Measurements from ENCODE around the gene MYLIP.

DNA sequence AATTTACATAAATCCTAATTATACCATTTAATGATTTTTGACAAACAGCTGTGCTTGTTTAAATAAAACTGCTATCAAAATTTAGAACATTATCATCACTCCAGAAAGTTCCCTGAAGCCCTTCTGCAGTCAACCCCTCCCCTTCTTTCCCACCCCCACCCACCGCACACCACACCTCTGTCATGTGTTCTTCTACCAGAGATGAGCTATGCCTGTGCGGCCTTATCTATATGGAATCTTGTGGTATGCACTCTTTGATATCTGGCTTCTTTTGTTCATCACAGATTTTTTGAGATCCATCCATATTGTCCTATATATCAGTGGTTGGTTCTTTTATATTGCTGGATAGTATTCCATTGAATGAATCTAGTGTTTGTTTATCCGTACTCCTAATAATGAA, 7.2 kb downstream of the MYLIP start:
- TF ChIP-seq, protein P1, sequence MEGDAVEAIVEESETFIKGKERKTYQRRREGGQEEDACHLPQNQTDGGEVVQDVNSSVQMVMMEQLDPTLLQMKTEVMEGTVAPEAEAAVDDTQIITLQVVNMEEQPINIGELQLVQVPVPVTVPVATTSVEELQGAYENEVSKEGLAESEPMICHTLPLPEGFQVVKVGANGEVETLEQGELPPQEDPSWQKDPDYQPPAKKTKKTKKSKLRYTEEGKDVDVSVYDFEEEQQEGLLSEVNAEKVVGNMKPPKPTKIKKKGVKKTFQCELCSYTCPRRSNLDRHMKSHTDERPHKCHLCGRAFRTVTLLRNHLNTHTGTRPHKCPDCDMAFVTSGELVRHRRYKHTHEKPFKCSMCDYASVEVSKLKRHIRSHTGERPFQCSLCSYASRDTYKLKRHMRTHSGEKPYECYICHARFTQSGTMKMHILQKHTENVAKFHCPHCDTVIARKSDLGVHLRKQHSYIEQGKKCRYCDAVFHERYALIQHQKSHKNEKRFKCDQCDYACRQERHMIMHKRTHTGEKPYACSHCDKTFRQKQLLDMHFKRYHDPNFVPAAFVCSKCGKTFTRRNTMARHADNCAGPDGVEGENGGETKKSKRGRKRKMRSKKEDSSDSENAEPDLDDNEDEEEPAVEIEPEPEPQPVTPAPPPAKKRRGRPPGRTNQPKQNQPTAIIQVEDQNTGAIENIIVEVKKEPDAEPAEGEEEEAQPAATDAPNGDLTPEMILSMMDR (IDR thresholded peaks at IDR 0.05; ENCODE audit: low read length): no peak
- no peak for TF ChIP-seq EZH2 (optimal IDR thresholded peaks at IDR 0.05; ENCODE audit: low read depth, low read length)

Data from MM.1S (cell line).